HG03097 (cell line): ENCODE results near the gene ANO5.
A peak's percentile ranks its signal among the peaks of the same experiment; 100 is the strongest.
"Not testable (repeated sequence)": the region's sequence is repeated elsewhere in the genome, so short reads cannot be mapped to it uniquely, and the experiment has no call there.

Experiments used
- ATAC-seq: cut with Tn5 transposase; IDR thresholded peaks from one replicate; pipeline ENCODE4 v1.9.1; 2021; ENCODE audit not compliant: unreplicated experiment, low FRiP score

The ANO5 gene

GRCh38 chr11:22199243-22199642, 6.4 kb downstream of the ANO5 start:
- ATAC-seq, result no peak

- ATAC-seq, result peak; percentile 67
Observed at GRCh38 chr11:22203281-22203680, 10.4 kb downstream of the ANO5 start.

- ATAC-seq, result no peak
Observed at GRCh38 chr11:22207162-22207561, 14.3 kb downstream of the ANO5 start.

GRCh38 chr11:22208151-22208858, 15.4 kb downstream of the ANO5 start:
- ATAC-seq, result no peak

GRCh38 chr11:22216940-22217339, 24.1 kb downstream of the ANO5 start:
- ATAC-seq, result no peak

GRCh38 chr11:22221143-22221542, 28.3 kb downstream of the ANO5 start:
- ATAC-seq, result no peak

GRCh38 chr11:22225190-22225589, 32.3 kb downstream of the ANO5 start:
- no peak for ATAC-seq

GRCh38 chr11:22234743-22235142, 41.9 kb downstream of the ANO5 start:
- no peak for ATAC-seq

- ATAC-seq, result peak; percentile 89
Observed at GRCh38 chr11:22244986-22245592, 52.2 kb downstream of the ANO5 start.

- no peak for ATAC-seq
Observed at GRCh38 chr11:22246992-22247391, 54.1 kb downstream of the ANO5 start.

- ATAC-seq, result no peak
Observed at GRCh38 chr11:22249871-22250270, 57.0 kb downstream of the ANO5 start.

GRCh38 chr11:22256876-22257275, 64.0 kb downstream of the ANO5 start:
- ATAC-seq, result no peak

- ATAC-seq, result no peak
Observed at GRCh38 chr11:22263613-22264012, 70.7 kb downstream of the ANO5 start.

- ATAC-seq, result not testable (repeated sequence)
Observed at GRCh38 chr11:22268983-22269624, 76.2 kb downstream of the ANO5 start.

GRCh38 chr11:22273781-22274180, 80.9 kb downstream of the ANO5 start:
- no peak for ATAC-seq

- ATAC-seq, result no peak
Observed at GRCh38 chr11:22275600-22275999, 82.7 kb downstream of the ANO5 start.

GRCh38 chr11:22276535-22276934, 83.7 kb downstream of the ANO5 start:
- ATAC-seq, result no peak

- ATAC-seq, result not testable (repeated sequence)
Observed at GRCh38 chr11:22284991-22285390, 92.1 kb downstream of the ANO5 start.

- no peak for ATAC-seq
Observed at GRCh38 chr11:22302368-22302767, 109.5 kb downstream of the ANO5 start.

- ATAC-seq, result no peak
Observed at GRCh38 chr11:22304337-22304961, 111.6 kb downstream of the ANO5 start.

- ATAC-seq, result no peak
Observed at GRCh38 chr11:22317656-22318055, 124.8 kb downstream of the ANO5 start.
